ENCODE measurements around the gene EVPL. TPM values are rescaled to one million over a fixed set of nuclear protein-coding genes. Genes with fewer than 3 reads are reported as not detected.

EVPL gene
- total and polyA plus RNA-seq, 10 of the 15 experiments (the other 5 are each of a cell fraction or from before 2014, with no cell fraction given): 0.03 TPM; not detected in 9

DNA sequence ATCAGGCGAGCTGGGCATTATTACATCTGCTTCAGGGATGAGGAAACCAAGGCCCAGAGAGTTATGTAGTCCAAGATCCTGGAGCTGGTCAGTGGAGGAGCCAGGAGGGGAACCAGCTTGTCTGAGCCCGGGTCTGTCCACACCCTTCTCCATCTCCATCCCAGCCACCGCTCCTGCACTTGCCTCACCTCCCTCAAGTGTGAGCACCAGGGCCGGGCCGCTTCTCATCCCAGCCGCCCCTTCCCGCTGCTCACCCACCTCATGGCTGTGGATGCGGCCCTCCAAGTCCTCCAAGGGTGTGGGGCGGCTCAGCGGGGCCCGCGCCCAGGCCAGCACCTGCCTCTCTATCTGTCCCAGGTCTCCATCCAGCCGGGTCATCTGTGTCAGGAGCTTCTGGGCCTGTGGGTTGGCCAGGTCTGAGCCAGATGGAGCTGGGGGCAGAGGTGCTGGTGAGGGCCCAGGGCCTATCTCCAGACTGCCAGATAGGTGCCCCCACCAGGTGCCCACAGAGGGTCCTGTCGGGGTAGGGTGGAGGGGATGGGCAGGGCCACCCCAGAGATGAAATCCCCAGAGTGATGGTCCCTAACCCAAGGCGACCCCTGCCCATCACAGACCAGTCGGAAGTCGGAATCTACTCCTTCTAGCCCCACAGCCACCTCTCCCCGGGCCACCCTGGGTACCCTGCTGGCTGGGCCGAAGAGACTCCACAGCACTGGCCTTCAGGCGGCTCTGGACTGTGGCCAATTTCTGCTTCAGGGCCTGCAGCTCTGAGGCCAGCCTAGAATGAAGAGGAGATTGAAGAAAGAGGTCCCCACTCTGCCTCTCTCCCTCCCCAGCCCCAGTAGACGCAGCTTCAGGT lies 9.4 kb downstream of the EVPL start:
- Histone ChIP-seq H2AFZ (ENCODE audit: control insufficient read depth, low read depth, low read length) (no peak overlapping the region), H3K79me2 (ENCODE audit: control insufficient read depth, insufficient read depth, low read length) (no peaks in the 10 kb centered on the region), H3K4me2 (ENCODE audit: control insufficient read depth, insufficient read depth) (no peak overlapping the region), H3K9me3 (replicated peaks; ENCODE audit: control insufficient read depth, insufficient read depth, low read length) (no peaks in the 10 kb centered on the region), H3K4me1 (ENCODE audit: control insufficient read depth, insufficient read depth, low read length) (no peaks in the 10 kb centered on the region), H4K20me1 (ENCODE audit: control insufficient read depth, insufficient read depth) (no peaks in the 10 kb centered on the region), H3K9ac (ENCODE audit: control insufficient read depth, insufficient read depth, low read length) (no peak overlapping the region), H3K4me3 (no peak overlapping the region), H3K27me3 (replicated peaks in 1 of 2; ENCODE audit: control insufficient read depth in 2 of 2, insufficient read depth in 2 of 2, low read length in 1 of 2) (no peaks in the 10 kb centered on the region), H3K36me3 (ENCODE audit: control insufficient read depth in 2 of 2, insufficient read depth in 2 of 2, low read length in 1 of 2) (no peaks in the 10 kb centered on the region), H3K27ac (ENCODE audit: control insufficient read depth, insufficient read depth) (no peak overlapping the region)
- SMC1A ChIA-PET (ENCODE audit: uncharacterized antibody, unreplicated experiment): interaction anchor here (1.2 kb wide), 1 partner anchor 15 kb away, joined by 3 read pairs; no protein-coding TSS in a partner anchor
- RAD21 ChIA-PET (ENCODE audit: unreplicated experiment): interaction anchor here (1.5 to 1.9 kb wide), 2 partner anchors 16 to 282 kb away, joined by 3 to 5 read pairs; no protein-coding TSS in a partner anchor
- TF ChIP-seq ZNF207 (IDR thresholded peaks at IDR 0.05; ENCODE audit: borderline replicate concordance) (no peak), ZNF384 (IDR thresholded peaks at IDR 0.05; ENCODE audit: borderline replicate concordance, low read depth, low read length) (no peak), POLR2A (IDR thresholded peaks at IDR 0.05; ENCODE audit: low read depth, low read length) (no peak)
- FAIRE-seq: no peak
- no peak for DNase-seq (ENCODE audit: low read depth, low spot score)
- 48% methylated on average over 21 of the region's 21 CpGs for WGBS (ENCODE audit: insufficient coverage, insufficient replicate concordance, low lambda C conversion rate, missing lambda C conversion rate)
- ATAC-seq: no peak
- in situ Hi-C loops (cut with MboI) (no loop called here), intact Hi-C loops (cut with micrococcal nuclease; ENCODE audit: unreplicated experiment) (no loop called here)
- CTCF ChIA-PET: interaction anchor here (1.7 to 2.1 kb wide), 2 partner anchors 262 to 281 kb away, joined by 7 to 9 read pairs; no protein-coding TSS in a partner anchor
- no TSS peak for BruUV-seq (replicated peaks)
- POLR2A ChIA-PET: no interaction called here

- H2AFZ ChIP-seq (ENCODE audit: control insufficient read depth, low read depth, low read length): no peak overlapping the region
- RAD21 ChIA-PET (ENCODE audit: unreplicated experiment): interaction anchor here (0.6 to 2.7 kb wide), 8 partner anchors 91 to 301 kb away, joined by 3 to 18 read pairs (median 4); partner anchors contain the start of gene MRPL38
- CTCF ChIA-PET: interaction anchor here (0.6 to 6.1 kb wide), 37 partner anchors 14 to 382 kb away, joined by 3 to 70 read pairs (median 5); partner anchors contain the start of genes CDK3, EXOC7, FBF1 and MRPL38
These were observed 12.2 kb downstream of the EVPL start for GRCh38 chr17:76014925-76015261.

More at GRCh38 chr17:76014925-76015261, 12.2 kb downstream of the EVPL start:
- H3K79me2 ChIP-seq (ENCODE audit: control insufficient read depth, insufficient read depth, low read length): no peaks in the 10 kb centered on the region
- intact Hi-C loops (cut with micrococcal nuclease; ENCODE audit: unreplicated experiment): loop anchor here (1.0 to 2.0 kb wide), 3 partner anchors 92 to 284 kb away; no protein-coding TSS in a partner anchor
- no peak overlapping the region for H3K27ac ChIP-seq (ENCODE audit: control insufficient read depth, insufficient read depth)
- no peaks in the 10 kb centered on the region for H3K9me3 ChIP-seq (replicated peaks; ENCODE audit: control insufficient read depth, insufficient read depth, low read length)
- no peak for ATAC-seq
- no peaks in the 10 kb centered on the region for H4K20me1 ChIP-seq (ENCODE audit: control insufficient read depth, insufficient read depth)
- H3K36me3 ChIP-seq (ENCODE audit: control insufficient read depth in 2 of 2, insufficient read depth in 2 of 2, low read length in 1 of 2): no peaks in the 10 kb centered on the region
- no peaks in the 10 kb centered on the region for H3K4me1 ChIP-seq (ENCODE audit: control insufficient read depth, insufficient read depth, low read length)
- no TSS peak for BruUV-seq (replicated peaks)
- ChIA-PET SMC1A (ENCODE audit: uncharacterized antibody, unreplicated experiment) (interaction anchor here (1.1 to 1.7 kb wide), 5 partner anchors 12 to 264 kb away, joined by 3 to 8 read pairs (median 7); no protein-coding TSS in a partner anchor), POLR2A (no interaction called here)
- H3K9ac ChIP-seq (ENCODE audit: control insufficient read depth, insufficient read depth, low read length): no peak overlapping the region
- H3K4me2 ChIP-seq (ENCODE audit: control insufficient read depth, insufficient read depth): no peak overlapping the region
- H3K27me3 ChIP-seq (replicated peaks in 1 of 2; ENCODE audit: control insufficient read depth in 2 of 2, insufficient read depth in 2 of 2, low read length in 1 of 2): no peaks in the 10 kb centered on the region
- no peak for FAIRE-seq
- DNase-seq (ENCODE audit: low read depth, low spot score): no peak
- in situ Hi-C loops (cut with MboI): loop anchor here (5.0 kb wide), 1 partner anchor 277 kb away; no protein-coding TSS in a partner anchor
- WGBS (ENCODE audit: insufficient coverage, insufficient replicate concordance, low lambda C conversion rate, missing lambda C conversion rate): 59% methylated on average over 26 of the region's 26 CpGs
- H3K4me3 ChIP-seq: no peak overlapping the region
- no peak for TF ChIP-seq EZH2 (IDR thresholded peaks at IDR 0.05; ENCODE audit: borderline replicate concordance, control insufficient read depth, low read depth, low read length)

All from GM12878 (cell line).